BE2C (cell line): Measurements from ENCODE around the gene DLG2.

Source experiments
- DNase-seq: peaks from one replicate; pipeline ENCODE4 v3.0.0-alpha.2; 2020
- H3K27me3 ChIP-seq: fragments of 250-450 bp; sonication (Bioruptor Pico); 2 replicates; pipeline ENCODE4 v1.5.1; 2020; ENCODE audit warnings: mild to moderate bottlenecking
- H3K36me3 ChIP-seq: fragments of 250-450 bp; sonication (Bioruptor Pico); 2 replicates; pipeline ENCODE4 v1.5.1; 2020; ENCODE audit warnings: mild to moderate bottlenecking
- H3K4me1 ChIP-seq: fragments of 250-450 bp; sonication (Bioruptor Pico); 2 replicates; pipeline ENCODE4 v1.5.1; 2020
- H3K4me3 ChIP-seq: 2 replicates; pipeline ENCODE4 v1.5.1; 2011; ENCODE audit warnings: low read depth, low read length
- H3K9me3 ChIP-seq: fragments of 250-450 bp; sonication (Bioruptor Pico); 2 replicates; pipeline ENCODE4 v1.5.1; 2020
- CTCF ChIP-seq: IDR thresholded peaks from 2 replicates; pipeline ENCODE4 v1.5.1; 2012; ENCODE audit warnings: mild to moderate bottlenecking, low read depth, low read length

Gene DLG2

GRCh38 chr11:85647604-85648299, 20.6 kb upstream of the DLG2 start, which contains the start of gene TMEM126A:
TMEM126A (plus strand) TSS chr11:85647967; CDS start chr11:85650256, 2,289 bp downstream.
- no peak for TF ChIP-seq CTCF
- Histone ChIP-seq H3K9me3 (no peaks in the 10 kb centered on the region), H3K4me3 (peak within 1 kb of the TSS; percentile 94), H3K27me3 (peaks cover 7% of the 10 kb centered on the region; the same call in 1 of the 2 replicates), H3K4me1 (no peaks in the 10 kb centered on the region), H3K36me3 (peaks cover 3% of the 10 kb centered on the region)
- DNase-seq = peak; percentile 90

- peaks cover 3% of the 10 kb centered on the region for H3K36me3 ChIP-seq
- peak overlapping the region; percentile 94 for H3K4me3 ChIP-seq
- TF ChIP-seq CTCF = no peak
- H3K4me1 ChIP-seq = no peaks in the 10 kb centered on the region
- H3K9me3 ChIP-seq = no peaks in the 10 kb centered on the region
- H3K27me3 ChIP-seq = peaks cover 7% of the 10 kb centered on the region; the same call in 1 of the 2 replicates
- no peak for DNase-seq
Observed at GRCh38 chr11:85647078-85647477, 19.9 kb upstream of the DLG2 start.

GRCh38 chr11:85643191-85643614, 16.1 kb upstream of the DLG2 start:
- Histone ChIP-seq H3K27me3 (peaks cover 12% of the 10 kb centered on the region), H3K9me3 (no peaks in the 10 kb centered on the region), H3K4me1 (no peaks in the 10 kb centered on the region), H3K4me3 (no peak overlapping the region), H3K36me3 (no peaks in the 10 kb centered on the region)
- TF ChIP-seq CTCF = no peak
- DNase-seq = no peak

GRCh38 chr11:85634747-85635146, 7.6 kb upstream of the DLG2 start:
- H3K27me3 ChIP-seq = no peaks in the 10 kb centered on the region
- DNase-seq = no peak
- TF ChIP-seq CTCF = no peak
- no peaks in the 10 kb centered on the region for H3K9me3 ChIP-seq
- no peaks in the 10 kb centered on the region for H3K4me1 ChIP-seq
- no peak overlapping the region for H3K4me3 ChIP-seq
- H3K36me3 ChIP-seq = peaks cover 10% of the 10 kb centered on the region; the same call in 1 of the 2 replicates

- no peaks in the 10 kb centered on the region for H3K9me3 ChIP-seq
- no peak for TF ChIP-seq CTCF
- H3K36me3 ChIP-seq = peaks cover under 1% of the 10 kb centered on the region; the same call in 1 of the 2 replicates
- no peak for DNase-seq
- H3K4me3 ChIP-seq = peak overlapping the region; percentile 86
- H3K4me1 ChIP-seq = no peaks in the 10 kb centered on the region
- H3K27me3 ChIP-seq = peaks cover 3% of the 10 kb centered on the region
Observed at GRCh38 chr11:85628771-85629341, 1.7 kb upstream of the DLG2 start.

- H3K36me3 ChIP-seq = no peaks in the 10 kb centered on the region
- H3K27me3 ChIP-seq = peaks cover 3% of the 10 kb centered on the region
- peak; percentile 97 for DNase-seq
- H3K9me3 ChIP-seq = no peaks in the 10 kb centered on the region
- no peak for TF ChIP-seq CTCF
- H3K4me1 ChIP-seq = no peaks in the 10 kb centered on the region
- H3K4me3 ChIP-seq = peak within 1 kb of the TSS; percentile 86
Observed at GRCh38 chr11:85627998-85628770, 1.0 kb upstream of the DLG2 start, which contains the start of gene TMEM126B. TMEM126B (plus strand) TSS chr11:85628593; CDS start chr11:85628608, 15 bp downstream.
